Measurements from ENCODE around the gene RCAN1. TPM values are rescaled to one million over a fixed set of nuclear protein-coding genes. Genes with fewer than 3 reads are reported as not detected.
A peak's percentile ranks its signal among the peaks of the same experiment; 100 is the strongest.

The RCAN1 gene
- total RNA-seq, 1 experiment from 2014 or later: 5.4 TPM

DNA sequence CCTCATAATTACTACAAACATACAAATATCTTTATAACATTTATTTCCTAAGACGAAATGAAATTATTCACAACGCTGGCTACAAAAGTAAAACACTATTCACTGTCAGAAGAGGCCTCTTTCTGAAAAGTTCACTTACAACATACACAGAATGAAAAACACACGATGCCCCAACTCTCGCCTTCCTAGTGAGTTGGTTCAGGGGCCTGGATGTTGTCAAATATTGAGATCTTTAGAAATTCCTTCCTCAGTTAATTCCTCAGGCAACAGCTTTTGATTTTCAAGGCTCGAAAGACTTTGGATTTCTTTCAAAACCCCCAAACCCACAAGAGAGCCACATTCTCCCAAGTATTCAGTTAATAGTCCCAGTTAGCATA, 88.7 kb downstream of the RCAN1 start:
- Histone ChIP-seq H3K4me3 (ENCODE audit: low read depth, low read length, poor library complexity, severe bottlenecking) (peak overlapping the region; percentile 31), H3K27ac (ENCODE audit: low read depth, low read length, poor library complexity, severe bottlenecking) (peak overlapping the region; percentile 67), H3K27me3 (replicated peaks; ENCODE audit: insufficient read depth, low read depth, low read length, poor library complexity) (no peaks in the 10 kb centered on the region), H3K9me3 (ENCODE audit: low read depth, low read length, poor library complexity, severe bottlenecking) (no peaks in the 10 kb centered on the region), H3K36me3 (ENCODE audit: insufficient read depth, low read length, poor library complexity, severe bottlenecking) (no peaks in the 10 kb centered on the region), H3K4me1 (ENCODE audit: insufficient read depth, low read length, poor library complexity, severe bottlenecking) (no peaks in the 10 kb centered on the region)
- ChIA-PET CTCF (interaction anchor here (1.5 kb wide), 1 partner anchor 18 kb away, joined by 3 read pairs; no protein-coding TSS in a partner anchor), POLR2A (ENCODE audit: low non-redundant PET) (interaction anchor here (0.6 kb wide), 1 partner anchor 473 kb away, joined by 3 read pairs; no protein-coding TSS in a partner anchor)
- intact Hi-C loops (cut with micrococcal nuclease; ENCODE audit: unreplicated experiment): no loop called here
- TF ChIP-seq, protein P1, sequence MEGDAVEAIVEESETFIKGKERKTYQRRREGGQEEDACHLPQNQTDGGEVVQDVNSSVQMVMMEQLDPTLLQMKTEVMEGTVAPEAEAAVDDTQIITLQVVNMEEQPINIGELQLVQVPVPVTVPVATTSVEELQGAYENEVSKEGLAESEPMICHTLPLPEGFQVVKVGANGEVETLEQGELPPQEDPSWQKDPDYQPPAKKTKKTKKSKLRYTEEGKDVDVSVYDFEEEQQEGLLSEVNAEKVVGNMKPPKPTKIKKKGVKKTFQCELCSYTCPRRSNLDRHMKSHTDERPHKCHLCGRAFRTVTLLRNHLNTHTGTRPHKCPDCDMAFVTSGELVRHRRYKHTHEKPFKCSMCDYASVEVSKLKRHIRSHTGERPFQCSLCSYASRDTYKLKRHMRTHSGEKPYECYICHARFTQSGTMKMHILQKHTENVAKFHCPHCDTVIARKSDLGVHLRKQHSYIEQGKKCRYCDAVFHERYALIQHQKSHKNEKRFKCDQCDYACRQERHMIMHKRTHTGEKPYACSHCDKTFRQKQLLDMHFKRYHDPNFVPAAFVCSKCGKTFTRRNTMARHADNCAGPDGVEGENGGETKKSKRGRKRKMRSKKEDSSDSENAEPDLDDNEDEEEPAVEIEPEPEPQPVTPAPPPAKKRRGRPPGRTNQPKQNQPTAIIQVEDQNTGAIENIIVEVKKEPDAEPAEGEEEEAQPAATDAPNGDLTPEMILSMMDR (conservative IDR thresholded peaks at IDR 0.05; ENCODE audit: low read depth, low read length): no peak
- no peak for TF ChIP-seq EZH2 (IDR thresholded peaks at IDR 0.05; ENCODE audit: borderline replicate concordance, low read depth, low read length, poor library complexity, severe bottlenecking)
- BruUV-seq (replicated peaks): TSS peak; percentile 92
- peak; percentile 3 for DNase-seq (ENCODE audit: low spot score)

DNA sequence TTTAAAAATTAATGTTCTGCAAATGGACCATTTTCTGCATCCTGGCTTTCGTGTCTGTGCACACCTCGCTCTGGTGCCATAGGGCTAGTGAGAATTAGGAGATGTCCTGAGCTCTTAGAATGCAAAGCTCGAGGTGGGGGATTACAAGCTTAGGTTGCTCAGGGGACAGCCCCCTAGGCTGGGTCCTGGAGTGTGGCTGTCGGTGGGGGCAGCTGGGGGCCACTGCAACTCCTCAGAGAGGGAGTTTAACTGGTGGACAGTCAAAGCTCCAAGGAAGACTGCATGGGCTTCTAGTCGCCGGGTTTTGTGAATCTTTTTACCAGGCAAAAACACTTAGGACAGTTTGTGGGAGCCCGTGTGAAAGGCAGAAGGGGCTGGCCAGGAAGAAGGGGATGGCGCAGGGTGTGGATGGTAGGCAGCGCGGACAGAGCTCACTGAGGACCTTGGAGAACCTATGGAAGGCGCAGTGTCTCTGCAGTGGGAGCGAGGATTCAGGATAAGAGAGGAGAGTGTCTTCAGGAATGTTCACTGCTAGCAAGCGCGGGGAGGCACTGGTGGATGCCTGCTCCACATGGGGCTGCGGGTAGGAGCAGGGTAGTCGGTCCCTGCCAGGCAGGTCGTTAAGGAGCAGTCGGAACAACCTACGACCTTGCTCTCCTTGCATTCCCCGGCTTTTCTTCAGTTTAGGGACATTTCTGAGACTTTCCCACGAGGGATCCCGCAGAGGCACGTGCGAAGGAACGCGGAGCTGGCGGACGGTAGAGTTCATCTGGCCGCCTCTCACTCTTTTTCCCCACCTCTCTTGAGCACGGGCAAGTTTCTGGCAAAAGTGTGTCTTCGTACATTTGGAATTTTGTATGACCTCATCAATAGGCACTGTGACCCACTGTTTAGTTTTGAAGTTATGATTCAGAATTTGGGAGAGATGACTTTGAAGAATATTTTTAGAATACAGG, 90.0 kb downstream of the RCAN1 start:
- Histone ChIP-seq H3K9me3 (ENCODE audit: low read depth, low read length, poor library complexity, severe bottlenecking) (no peaks in the 10 kb centered on the region), H3K27me3 (replicated peaks; ENCODE audit: insufficient read depth, low read depth, low read length, poor library complexity) (no peaks in the 10 kb centered on the region), H3K27ac (ENCODE audit: low read depth, low read length, poor library complexity, severe bottlenecking) (no peak overlapping the region), H3K4me3 (ENCODE audit: low read depth, low read length, poor library complexity, severe bottlenecking) (no peak overlapping the region), H3K36me3 (ENCODE audit: insufficient read depth, low read length, poor library complexity, severe bottlenecking) (no peaks in the 10 kb centered on the region), H3K4me1 (ENCODE audit: insufficient read depth, low read length, poor library complexity, severe bottlenecking) (no peaks in the 10 kb centered on the region)
- TF ChIP-seq EZH2 (IDR thresholded peaks at IDR 0.05; ENCODE audit: borderline replicate concordance, low read depth, low read length, poor library complexity, severe bottlenecking): no peak
- TF ChIP-seq, protein P1 (conservative IDR thresholded peaks at IDR 0.05; ENCODE audit: low read depth, low read length): no peak
- no TSS peak for BruUV-seq (replicated peaks)
- intact Hi-C loops (cut with micrococcal nuclease; ENCODE audit: unreplicated experiment): no loop called here
- no peak for DNase-seq (ENCODE audit: low spot score)
- POLR2A ChIA-PET (ENCODE audit: low non-redundant PET): interaction anchor here (0.7 kb wide), 1 partner anchor 1768 kb away, joined by 4 read pairs; no protein-coding TSS in a partner anchor
- CTCF ChIA-PET: no interaction called here

DNA sequence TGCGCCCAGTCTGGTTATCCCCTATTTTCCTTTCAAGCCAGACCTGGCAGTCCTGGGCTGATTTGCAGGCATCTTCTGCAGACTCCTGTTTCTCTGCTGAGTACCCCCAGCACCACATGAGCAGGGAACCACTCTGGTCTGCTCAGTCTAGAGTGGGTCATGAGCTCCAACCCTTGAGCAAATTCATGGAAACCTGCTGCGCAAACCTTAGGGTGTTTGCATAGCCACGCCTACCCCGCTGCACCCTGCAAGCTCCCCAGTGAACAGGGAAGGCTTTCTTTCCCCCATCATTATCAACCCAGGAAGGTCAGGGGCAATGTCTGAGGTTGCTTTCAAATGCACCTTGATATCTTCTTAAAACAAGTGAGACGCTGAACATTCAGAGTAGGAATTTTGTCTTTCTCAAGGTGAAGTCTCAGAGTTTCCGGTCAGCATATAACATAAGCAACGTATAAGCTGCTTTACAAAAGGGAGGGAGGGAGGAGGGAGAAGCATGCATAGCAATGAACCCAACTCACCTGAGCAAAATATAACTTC, 91.8 kb downstream of the RCAN1 start:
- no peaks in the 10 kb centered on the region for H3K4me1 ChIP-seq (ENCODE audit: insufficient read depth, low read length, poor library complexity, severe bottlenecking)
- TF ChIP-seq, protein P1 (conservative IDR thresholded peaks at IDR 0.05; ENCODE audit: low read depth, low read length): no peak
- TF ChIP-seq EZH2 (IDR thresholded peaks at IDR 0.05; ENCODE audit: borderline replicate concordance, low read depth, low read length, poor library complexity, severe bottlenecking): no peak
- ChIA-PET CTCF (no interaction called here), POLR2A (ENCODE audit: low non-redundant PET) (no interaction called here)
- intact Hi-C loops (cut with micrococcal nuclease; ENCODE audit: unreplicated experiment): no loop called here
- no TSS peak for BruUV-seq (replicated peaks)
- no peaks in the 10 kb centered on the region for H3K27me3 ChIP-seq (replicated peaks; ENCODE audit: insufficient read depth, low read depth, low read length, poor library complexity)
- no peaks in the 10 kb centered on the region for H3K36me3 ChIP-seq (ENCODE audit: insufficient read depth, low read length, poor library complexity, severe bottlenecking)
- no peak for DNase-seq (ENCODE audit: low spot score)
- H3K9me3 ChIP-seq (ENCODE audit: low read depth, low read length, poor library complexity, severe bottlenecking): no peaks in the 10 kb centered on the region
- H3K27ac ChIP-seq (ENCODE audit: low read depth, low read length, poor library complexity, severe bottlenecking): no peak overlapping the region
- H3K4me3 ChIP-seq (ENCODE audit: low read depth, low read length, poor library complexity, severe bottlenecking): no peak overlapping the region
